ENCODE measurements around the gene SLC6A7. TPM values are rescaled to one million over a fixed set of nuclear protein-coding genes. Genes with fewer than 3 reads are reported as not detected.

The SLC6A7 gene
- total RNA-seq, 1 experiment from 2014 or later, result not detected

- intact Hi-C loops (cut with micrococcal nuclease; ENCODE audit: unreplicated experiment), result no loop called here
- CTCF ChIA-PET, result no interaction called here
- no peaks in the 10 kb centered on the region for H3K9me3 Mint-ChIP-seq (ENCODE audit: low read depth, unreplicated experiment)
- no peaks in the 10 kb centered on the region for H3K4me1 Mint-ChIP-seq (ENCODE audit: low read depth, unreplicated experiment)
- peaks cover 61% of the 10 kb centered on the region for H3K27me3 Mint-ChIP-seq (ENCODE audit: unreplicated experiment)
- no peak for TF ChIP-seq CTCF (IDR thresholded peaks at IDR 0.05; ENCODE audit: unreplicated experiment)
- no peak overlapping the region for H3K4me3 Mint-ChIP-seq (ENCODE audit: low read depth, unreplicated experiment)
- H3K27ac Mint-ChIP-seq (ENCODE audit: unreplicated experiment), result no peak overlapping the region
- no TSS peak for BruUV-seq (replicated peaks)
- peaks cover 5% of the 10 kb centered on the region for H3K36me3 Mint-ChIP-seq (ENCODE audit: insufficient read depth, unreplicated experiment)
- no peak for DNase-seq
Measured at GRCh38 chr5:150149618-150150017, 40.2 kb upstream of the SLC6A7 start.

GRCh38 chr5:150152636-150153462 is 37.0 kb upstream of the SLC6A7 start:
- no peak for TF ChIP-seq CTCF (IDR thresholded peaks at IDR 0.05; ENCODE audit: unreplicated experiment)
- no peaks in the 10 kb centered on the region for H3K36me3 Mint-ChIP-seq (ENCODE audit: insufficient read depth, unreplicated experiment)
- CTCF ChIA-PET, result no interaction called here
- intact Hi-C loops (cut with micrococcal nuclease; ENCODE audit: unreplicated experiment), result no loop called here
- H3K9me3 Mint-ChIP-seq (ENCODE audit: low read depth, unreplicated experiment), result no peaks in the 10 kb centered on the region
- no TSS peak for BruUV-seq (replicated peaks)
- DNase-seq, result no peak
- no peak overlapping the region for H3K4me3 Mint-ChIP-seq (ENCODE audit: low read depth, unreplicated experiment)
- H3K27me3 Mint-ChIP-seq (ENCODE audit: unreplicated experiment), result peaks cover 78% of the 10 kb centered on the region
- no peak overlapping the region for H3K27ac Mint-ChIP-seq (ENCODE audit: unreplicated experiment)
- H3K4me1 Mint-ChIP-seq (ENCODE audit: low read depth, unreplicated experiment), result no peaks in the 10 kb centered on the region

GRCh38 chr5:150153483-150153882 is 36.4 kb upstream of the SLC6A7 start:
- no peak overlapping the region for H3K4me3 Mint-ChIP-seq (ENCODE audit: low read depth, unreplicated experiment)
- intact Hi-C loops (cut with micrococcal nuclease; ENCODE audit: unreplicated experiment), result no loop called here

GRCh38 chr5:150153957-150154617 is 35.8 kb upstream of the SLC6A7 start:
- intact Hi-C loops (cut with micrococcal nuclease; ENCODE audit: unreplicated experiment), result no loop called here
- Mint-ChIP-seq H3K4me3 (ENCODE audit: low read depth, unreplicated experiment) (no peak overlapping the region), H3K27ac (ENCODE audit: unreplicated experiment) (no peak overlapping the region), H3K36me3 (ENCODE audit: insufficient read depth, unreplicated experiment) (no peaks in the 10 kb centered on the region), H3K27me3 (ENCODE audit: unreplicated experiment) (peaks cover 69% of the 10 kb centered on the region), H3K9me3 (ENCODE audit: low read depth, unreplicated experiment) (no peaks in the 10 kb centered on the region), H3K4me1 (ENCODE audit: low read depth, unreplicated experiment) (no peaks in the 10 kb centered on the region)
- no peak for TF ChIP-seq CTCF (IDR thresholded peaks at IDR 0.05; ENCODE audit: unreplicated experiment)
- CTCF ChIA-PET, result no interaction called here
- BruUV-seq (replicated peaks), result no TSS peak
- no peak for DNase-seq

More at GRCh38 chr5:150153483-150153882, 36.4 kb upstream of the SLC6A7 start:
- no peak for TF ChIP-seq CTCF (IDR thresholded peaks at IDR 0.05; ENCODE audit: unreplicated experiment)
- Mint-ChIP-seq H3K4me1 (ENCODE audit: low read depth, unreplicated experiment) (no peaks in the 10 kb centered on the region), H3K27ac (ENCODE audit: unreplicated experiment) (no peak overlapping the region), H3K27me3 (ENCODE audit: unreplicated experiment) (peaks cover 75% of the 10 kb centered on the region), H3K36me3 (ENCODE audit: insufficient read depth, unreplicated experiment) (no peaks in the 10 kb centered on the region), H3K9me3 (ENCODE audit: low read depth, unreplicated experiment) (no peaks in the 10 kb centered on the region)
- no TSS peak for BruUV-seq (replicated peaks)
- DNase-seq, result no peak
- CTCF ChIA-PET, result no interaction called here
